DOHH2 (cell line): ENCODE measurements around the gene ADGRF3.

Source experiments
- EZH2phosphoT487 ChIP-seq: fragments of 200-600 bp; sonication (generic); IDR thresholded peaks from 2 replicates; pipeline ENCODE4 v1.6.1; 2017; ENCODE audit warnings: borderline replicate concordance, mild to moderate bottlenecking, antibody characterized with exemption, low read length, moderate library complexity, mixed read lengths
- TF ChIP-seq, protein P1 (sequence below): fragments of 200-600 bp; sonication (generic); IDR thresholded peaks from one replicate; pipeline ENCODE4 v1.5.1; 2014; ENCODE audit warnings: antibody characterized with exemption, mild to moderate bottlenecking, low read depth, low read length; ENCODE audit not compliant: poor library complexity, severe bottlenecking

DNA sequence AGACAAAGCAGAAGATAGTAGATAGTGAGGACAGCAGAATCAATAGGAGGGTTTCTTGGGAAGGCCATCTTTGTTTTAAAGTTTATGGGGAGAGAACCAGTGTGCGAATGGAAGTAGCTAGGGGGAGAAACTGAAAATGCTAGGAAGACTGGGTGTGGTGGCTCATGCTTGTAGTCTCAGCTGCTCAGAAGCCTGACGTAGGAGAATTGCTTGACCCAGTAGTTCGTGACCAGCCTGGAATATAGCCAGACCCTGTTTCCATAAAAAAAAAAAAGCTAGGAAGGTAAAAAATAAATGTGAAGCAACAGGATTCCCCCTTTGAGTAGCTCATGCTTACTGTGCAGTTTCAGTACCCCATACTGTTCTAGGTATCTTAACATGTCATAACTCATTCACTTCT, 36.0 kb upstream of the ADGRF3 start:
- TF ChIP-seq, protein P1, sequence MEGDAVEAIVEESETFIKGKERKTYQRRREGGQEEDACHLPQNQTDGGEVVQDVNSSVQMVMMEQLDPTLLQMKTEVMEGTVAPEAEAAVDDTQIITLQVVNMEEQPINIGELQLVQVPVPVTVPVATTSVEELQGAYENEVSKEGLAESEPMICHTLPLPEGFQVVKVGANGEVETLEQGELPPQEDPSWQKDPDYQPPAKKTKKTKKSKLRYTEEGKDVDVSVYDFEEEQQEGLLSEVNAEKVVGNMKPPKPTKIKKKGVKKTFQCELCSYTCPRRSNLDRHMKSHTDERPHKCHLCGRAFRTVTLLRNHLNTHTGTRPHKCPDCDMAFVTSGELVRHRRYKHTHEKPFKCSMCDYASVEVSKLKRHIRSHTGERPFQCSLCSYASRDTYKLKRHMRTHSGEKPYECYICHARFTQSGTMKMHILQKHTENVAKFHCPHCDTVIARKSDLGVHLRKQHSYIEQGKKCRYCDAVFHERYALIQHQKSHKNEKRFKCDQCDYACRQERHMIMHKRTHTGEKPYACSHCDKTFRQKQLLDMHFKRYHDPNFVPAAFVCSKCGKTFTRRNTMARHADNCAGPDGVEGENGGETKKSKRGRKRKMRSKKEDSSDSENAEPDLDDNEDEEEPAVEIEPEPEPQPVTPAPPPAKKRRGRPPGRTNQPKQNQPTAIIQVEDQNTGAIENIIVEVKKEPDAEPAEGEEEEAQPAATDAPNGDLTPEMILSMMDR = no peak
- TF ChIP-seq EZH2phosphoT487 = no peak
